Measurements from ENCODE around the gene EIF2AK2.

DNA sequence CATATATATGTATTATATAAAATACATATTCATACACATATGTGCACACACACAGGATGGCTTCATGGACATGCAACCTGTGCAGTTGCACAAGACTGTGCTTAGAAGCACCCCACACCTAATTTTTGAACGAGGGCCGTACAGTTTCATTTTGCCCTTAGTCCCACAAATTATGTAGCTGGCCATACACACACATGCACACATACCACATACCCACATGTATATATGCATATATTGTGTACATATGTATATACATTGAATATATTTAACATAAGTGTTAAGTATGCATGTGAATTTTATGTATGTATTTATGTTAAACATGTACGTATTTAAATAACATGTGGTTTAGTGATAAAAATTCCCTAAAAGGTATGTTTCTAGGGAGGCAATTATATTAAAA is 54.2 kb downstream of the EIF2AK2 start:
- TF ChIP-seq, protein P1, sequence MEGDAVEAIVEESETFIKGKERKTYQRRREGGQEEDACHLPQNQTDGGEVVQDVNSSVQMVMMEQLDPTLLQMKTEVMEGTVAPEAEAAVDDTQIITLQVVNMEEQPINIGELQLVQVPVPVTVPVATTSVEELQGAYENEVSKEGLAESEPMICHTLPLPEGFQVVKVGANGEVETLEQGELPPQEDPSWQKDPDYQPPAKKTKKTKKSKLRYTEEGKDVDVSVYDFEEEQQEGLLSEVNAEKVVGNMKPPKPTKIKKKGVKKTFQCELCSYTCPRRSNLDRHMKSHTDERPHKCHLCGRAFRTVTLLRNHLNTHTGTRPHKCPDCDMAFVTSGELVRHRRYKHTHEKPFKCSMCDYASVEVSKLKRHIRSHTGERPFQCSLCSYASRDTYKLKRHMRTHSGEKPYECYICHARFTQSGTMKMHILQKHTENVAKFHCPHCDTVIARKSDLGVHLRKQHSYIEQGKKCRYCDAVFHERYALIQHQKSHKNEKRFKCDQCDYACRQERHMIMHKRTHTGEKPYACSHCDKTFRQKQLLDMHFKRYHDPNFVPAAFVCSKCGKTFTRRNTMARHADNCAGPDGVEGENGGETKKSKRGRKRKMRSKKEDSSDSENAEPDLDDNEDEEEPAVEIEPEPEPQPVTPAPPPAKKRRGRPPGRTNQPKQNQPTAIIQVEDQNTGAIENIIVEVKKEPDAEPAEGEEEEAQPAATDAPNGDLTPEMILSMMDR (IDR thresholded peaks at IDR 0.05; ENCODE audit: insufficient read depth, low read length), result no peak
- TF ChIP-seq POLR2AphosphoS5 (IDR thresholded peaks at IDR 0.05; ENCODE audit: low read depth) (no peak), SPI1 (IDR thresholded peaks at IDR 0.05; ENCODE audit: borderline replicate concordance, low read depth) (no peak), GABPA (IDR thresholded peaks at IDR 0.05; ENCODE audit: low read depth) (no peak)
- TF ChIP-seq, protein P2, sequence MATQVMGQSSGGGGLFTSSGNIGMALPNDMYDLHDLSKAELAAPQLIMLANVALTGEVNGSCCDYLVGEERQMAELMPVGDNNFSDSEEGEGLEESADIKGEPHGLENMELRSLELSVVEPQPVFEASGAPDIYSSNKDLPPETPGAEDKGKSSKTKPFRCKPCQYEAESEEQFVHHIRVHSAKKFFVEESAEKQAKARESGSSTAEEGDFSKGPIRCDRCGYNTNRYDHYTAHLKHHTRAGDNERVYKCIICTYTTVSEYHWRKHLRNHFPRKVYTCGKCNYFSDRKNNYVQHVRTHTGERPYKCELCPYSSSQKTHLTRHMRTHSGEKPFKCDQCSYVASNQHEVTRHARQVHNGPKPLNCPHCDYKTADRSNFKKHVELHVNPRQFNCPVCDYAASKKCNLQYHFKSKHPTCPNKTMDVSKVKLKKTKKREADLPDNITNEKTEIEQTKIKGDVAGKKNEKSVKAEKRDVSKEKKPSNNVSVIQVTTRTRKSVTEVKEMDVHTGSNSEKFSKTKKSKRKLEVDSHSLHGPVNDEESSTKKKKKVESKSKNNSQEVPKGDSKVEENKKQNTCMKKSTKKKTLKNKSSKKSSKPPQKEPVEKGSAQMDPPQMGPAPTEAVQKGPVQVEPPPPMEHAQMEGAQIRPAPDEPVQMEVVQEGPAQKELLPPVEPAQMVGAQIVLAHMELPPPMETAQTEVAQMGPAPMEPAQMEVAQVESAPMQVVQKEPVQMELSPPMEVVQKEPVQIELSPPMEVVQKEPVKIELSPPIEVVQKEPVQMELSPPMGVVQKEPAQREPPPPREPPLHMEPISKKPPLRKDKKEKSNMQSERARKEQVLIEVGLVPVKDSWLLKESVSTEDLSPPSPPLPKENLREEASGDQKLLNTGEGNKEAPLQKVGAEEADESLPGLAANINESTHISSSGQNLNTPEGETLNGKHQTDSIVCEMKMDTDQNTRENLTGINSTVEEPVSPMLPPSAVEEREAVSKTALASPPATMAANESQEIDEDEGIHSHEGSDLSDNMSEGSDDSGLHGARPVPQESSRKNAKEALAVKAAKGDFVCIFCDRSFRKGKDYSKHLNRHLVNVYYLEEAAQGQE (IDR thresholded peaks at IDR 0.05; ENCODE audit: insufficient replicate concordance, low read depth), result no peak
